HG03520 (cell line): ENCODE data around the gene JMJD1C.

ENCODE experiments used
- ATAC-seq: cut with Tn5 transposase; IDR thresholded peaks from one replicate; pipeline ENCODE4 v1.9.1; 2021; ENCODE audit warnings: mild to moderate bottlenecking, moderate library complexity; ENCODE audit not compliant: unreplicated experiment

JMJD1C gene

DNA sequence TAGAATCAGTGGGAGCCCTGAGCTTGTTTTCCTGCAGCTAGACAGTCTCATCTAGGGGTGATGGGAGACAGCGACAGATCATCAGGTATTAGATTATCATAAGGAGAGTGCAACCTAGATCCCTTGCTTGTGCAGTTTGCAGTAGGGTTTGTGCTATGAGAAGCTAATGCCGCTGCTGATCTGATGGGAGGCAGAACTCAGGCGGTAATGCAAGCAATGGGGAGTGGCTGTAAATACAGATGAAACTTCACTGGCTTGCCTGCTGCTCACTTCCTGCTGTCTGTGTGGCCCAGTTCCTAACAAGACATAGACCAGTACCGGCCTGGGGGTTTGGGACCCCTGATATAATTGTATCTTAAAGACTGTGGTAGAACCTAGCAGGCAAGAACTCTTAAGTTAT is 315.0 kb downstream of the JMJD1C start:
- no peak for ATAC-seq

DNA sequence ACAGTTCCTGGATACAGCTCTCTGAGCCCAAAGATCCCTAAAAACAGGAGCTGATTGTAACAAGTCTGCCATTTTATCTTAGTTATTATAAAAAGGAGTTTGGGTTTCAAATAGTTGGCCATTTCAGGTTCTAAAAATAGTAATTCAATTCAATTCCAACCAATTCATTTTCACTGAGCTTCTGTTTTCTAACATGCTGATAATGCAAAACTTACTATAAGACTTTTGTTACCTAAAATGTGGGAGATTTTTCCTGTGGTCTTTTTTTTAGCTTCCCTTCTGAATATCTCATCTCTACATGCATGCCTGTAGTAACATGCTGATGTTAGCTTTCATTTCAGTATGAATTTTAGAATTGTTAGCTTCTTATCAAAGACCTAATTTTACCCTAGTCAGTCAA is 319.3 kb downstream of the JMJD1C start:
- no peak for ATAC-seq

DNA sequence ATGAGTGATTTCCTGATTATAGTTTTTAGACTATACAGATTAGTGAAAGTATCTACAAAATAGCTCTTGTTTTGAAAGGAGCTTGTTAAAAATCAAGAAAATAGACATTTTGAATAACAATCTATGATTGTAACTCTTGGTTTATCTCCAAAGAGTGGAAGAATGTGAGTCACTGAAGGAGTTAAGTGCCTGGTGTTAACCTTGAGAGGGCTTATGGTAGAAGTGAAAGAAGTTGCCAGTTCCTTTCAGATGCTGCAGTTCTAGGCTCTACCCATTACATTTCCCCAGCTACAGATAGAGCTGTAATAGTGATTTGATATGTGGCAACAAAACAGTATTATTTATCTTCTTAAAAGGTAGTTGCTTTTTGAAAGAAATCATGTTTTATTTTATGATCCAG is 320.0 kb downstream of the JMJD1C start:
- ATAC-seq, result no peak

DNA sequence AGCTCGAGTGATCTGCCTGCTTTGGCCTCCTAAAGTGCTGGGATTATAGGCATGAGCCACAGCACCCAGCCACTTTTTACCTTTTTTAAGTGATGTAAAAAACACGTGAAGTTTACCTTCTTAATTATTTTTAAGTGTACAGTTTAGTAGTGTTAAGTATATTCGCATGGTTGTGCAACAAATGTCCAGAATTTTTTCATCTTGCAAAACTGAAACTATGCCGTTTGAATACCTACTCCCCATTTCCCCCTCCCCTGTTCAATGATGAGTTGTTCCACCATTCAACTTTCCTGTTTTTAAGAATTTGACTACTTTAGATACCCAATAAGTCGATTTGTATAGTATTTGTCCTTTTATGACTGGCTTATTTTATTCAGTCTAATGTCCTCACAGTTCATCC is 321.8 kb downstream of the JMJD1C start:
- ATAC-seq, result no peak

DNA sequence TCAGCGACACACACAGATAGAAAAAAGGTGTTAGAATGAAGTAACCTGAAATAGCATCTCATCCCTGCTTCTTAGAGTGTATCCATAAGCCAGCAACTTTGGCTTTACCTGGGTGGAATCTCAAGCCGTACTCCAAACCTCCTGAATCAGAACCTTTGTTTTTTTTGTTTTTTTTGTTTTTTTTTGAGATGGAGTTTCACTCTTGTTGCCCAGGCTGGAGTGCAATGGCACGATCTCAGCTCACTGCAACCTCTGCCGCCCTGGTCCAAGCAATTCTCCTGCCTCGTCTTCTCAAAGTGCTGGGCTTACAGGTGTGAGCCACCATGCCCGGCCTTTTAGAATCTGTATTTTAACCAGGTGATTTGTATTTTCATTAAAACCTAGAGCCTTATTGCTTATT is 323.6 kb downstream of the JMJD1C start:
- no peak for ATAC-seq

DNA sequence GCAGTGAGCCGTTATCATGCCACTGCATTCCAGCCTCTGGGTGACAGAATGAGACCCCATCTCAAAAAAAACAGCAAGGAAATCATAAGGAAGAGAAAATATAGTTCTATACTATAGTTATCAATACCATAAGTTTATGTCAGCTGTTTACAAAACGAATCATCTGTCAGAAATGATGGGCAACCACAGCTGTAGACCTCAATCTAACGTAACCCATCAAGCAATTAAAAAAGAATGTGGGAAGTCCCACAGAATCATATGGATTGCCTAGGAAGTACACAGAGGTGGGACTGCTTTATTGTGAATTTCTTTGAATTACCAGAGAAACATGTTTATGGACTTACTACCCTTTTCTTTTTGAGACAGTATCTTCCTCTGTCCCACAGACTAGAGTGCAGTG is 325.7 kb downstream of the JMJD1C start:
- ATAC-seq, result no peak

DNA sequence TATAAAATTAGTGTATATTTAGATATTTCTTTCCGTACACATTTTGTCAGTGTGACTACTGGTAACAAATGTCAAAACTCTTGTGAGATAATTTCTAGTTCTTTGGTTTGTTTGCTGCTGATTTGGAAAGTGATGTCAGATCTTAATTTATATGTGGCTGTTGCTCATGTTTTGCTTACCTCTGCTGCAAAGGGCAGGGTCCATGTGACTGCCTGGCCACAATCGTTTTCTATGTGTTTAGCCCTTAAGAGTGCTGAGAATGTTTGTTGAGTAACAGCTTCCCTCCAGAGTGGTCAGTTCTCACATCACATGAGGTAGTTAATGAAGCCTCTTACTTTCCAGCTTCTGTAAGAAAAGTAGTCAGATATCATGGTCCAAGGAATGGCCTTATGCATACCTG is 328.5 kb downstream of the JMJD1C start:
- no peak for ATAC-seq

DNA sequence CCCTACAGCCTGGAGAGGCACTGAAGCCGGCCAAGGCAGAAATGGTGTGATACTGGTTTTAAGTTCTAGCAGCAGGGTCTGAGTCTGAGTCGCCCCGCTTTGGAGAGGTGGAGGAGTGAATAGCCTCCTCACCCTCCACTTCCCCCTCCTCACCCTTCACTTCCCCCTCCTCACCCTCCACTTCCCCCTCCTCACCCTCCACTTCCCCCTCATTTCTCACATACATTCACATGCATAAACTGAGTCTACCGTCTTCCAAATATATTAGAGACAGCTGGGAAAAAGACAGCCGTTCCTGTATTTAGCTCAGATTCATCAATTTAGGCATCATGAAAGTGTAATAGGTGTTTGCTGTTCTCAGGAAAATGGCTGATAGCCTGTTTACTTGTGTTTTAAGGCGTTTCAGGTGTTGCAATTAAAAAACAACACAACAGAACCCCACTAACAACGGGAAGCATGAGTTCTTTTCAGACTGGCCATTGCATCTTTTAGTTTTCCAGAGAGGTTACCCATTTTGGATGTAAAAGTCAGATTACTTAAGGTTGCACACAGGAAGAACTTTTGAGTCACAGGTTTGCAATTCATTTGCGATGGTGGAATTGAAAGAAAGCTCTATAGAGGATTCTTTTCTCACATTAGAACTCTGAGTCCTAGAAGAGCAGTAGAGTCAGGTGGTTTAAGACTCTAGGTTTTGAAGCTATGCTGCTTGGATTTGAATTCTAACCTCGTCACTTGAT is 331.8 kb downstream of the JMJD1C start:
- ATAC-seq, result no peak

DNA sequence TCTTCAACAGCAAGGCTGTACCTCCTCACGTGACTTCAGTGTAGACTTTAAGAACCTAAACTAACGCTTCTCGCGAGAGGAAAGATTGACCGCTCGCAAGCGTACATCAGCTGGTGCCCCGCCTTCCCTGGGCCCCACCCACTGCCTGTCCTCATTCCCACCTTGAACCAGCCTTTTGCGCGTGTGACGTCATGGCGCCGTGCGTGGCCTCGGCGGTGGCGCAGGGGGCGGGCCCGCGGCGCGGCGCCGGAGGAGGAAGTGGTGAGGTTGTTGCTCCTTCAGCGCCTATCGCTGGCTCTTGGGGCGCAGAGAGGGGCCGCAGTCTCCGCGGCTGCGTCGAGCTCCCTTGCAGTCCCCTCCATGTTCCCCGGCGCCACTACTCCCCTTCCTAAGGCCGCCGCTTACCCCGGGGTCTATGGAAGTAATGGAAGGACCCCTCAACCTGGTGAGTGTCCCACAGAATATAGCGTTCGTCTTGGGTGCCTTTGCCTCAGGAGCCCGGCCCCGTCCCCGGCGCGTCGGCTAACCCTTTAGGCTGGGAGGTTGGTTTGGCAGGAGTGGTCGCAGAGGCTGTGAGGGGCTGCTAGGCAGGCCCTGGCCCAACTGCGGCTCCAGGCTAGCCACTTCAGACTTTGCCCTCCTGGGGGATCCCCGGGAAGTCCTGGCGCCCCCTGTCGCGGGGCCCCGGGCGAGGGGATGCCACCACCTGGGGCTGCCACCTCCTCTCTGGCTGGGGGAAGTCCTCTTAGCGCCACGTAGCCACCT is 332.5 kb downstream of the JMJD1C start, which contains the start of gene NRBF2:
Gene NRBF2, plus strand, starts transcription at position 273 of the 765 bp plus-strand sequence. Its CDS starts 143 bp downstream, at position 416.
- peak; percentile 95 for ATAC-seq

DNA sequence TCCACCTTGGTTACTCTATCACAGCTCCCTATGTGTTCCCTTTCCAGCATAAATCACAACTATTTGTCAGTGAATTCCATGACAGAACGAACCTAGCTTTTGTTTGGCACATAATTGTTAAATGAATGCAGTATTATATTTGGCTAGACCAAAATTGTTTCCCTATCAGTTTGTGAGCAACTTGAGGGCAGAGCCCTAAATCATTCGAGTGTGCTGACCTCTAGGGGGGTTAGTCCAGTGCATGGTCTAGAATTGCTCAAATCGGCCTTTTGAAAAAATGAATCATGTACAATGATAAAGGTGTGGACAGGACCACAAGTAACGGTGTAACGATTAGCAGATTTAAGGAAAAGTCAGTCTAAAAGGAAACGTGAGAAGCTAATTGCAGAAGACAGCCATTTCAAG is 333.1 kb downstream of the JMJD1C start:
- no peak for ATAC-seq

DNA sequence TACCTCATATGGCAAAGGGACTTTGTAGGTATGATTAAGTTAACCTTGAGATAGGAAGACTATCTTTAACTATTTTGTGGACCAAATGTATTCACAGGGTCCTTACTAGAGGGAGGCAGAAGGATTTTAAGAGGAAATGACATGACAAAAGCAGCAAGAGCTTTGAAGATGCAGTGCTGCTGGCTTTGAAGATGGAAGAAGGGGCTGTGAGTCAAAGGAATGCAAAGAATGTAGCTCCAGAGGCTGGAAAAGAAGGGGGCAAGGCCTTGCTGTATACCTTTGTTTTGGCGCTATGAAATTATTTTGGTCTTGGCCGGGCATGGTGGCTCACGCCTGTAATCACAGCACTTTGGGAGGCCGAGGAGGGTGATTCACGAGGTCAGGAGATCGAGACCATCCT is 335.9 kb downstream of the JMJD1C start:
- no peak for ATAC-seq

DNA sequence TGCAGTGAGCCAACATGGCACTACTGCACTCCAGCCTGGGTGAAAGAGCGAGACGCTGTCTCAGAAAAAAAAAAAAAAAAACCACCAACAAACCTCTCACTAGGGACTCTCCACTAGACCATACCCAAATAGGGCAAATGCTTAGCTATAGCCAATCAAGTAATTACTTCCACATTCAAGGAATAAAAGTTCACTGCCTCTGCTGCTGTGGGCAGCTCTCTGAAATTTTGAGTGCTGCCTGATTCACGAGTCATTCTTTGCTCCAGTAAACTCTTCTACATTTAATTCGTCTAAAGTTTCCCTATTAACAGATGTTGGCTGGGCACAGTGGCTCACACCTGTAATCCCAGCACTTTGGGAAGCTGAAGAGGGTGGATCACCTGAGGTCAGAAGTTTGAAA is 337.3 kb downstream of the JMJD1C start:
- ATAC-seq, result no peak

DNA sequence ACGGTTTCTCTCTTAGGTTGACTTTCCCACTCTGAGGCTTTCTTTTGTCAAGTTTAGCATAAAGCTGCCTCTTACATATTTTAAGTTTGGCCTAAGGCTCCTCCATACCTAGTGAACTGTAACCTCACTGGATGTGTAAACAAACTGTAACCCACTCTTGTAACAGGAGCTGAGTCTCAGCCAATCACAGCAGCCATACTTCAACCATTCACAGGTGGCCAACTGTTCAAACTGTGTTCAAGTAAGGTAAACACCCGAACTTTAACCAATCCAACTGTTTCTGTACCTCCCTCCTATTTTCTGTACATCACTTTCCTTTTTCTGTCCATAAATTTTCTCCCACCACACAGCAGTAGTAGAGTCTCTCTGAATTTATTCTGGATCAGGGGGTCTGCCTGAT is 340.3 kb downstream of the JMJD1C start:
- ATAC-seq, result no peak

DNA sequence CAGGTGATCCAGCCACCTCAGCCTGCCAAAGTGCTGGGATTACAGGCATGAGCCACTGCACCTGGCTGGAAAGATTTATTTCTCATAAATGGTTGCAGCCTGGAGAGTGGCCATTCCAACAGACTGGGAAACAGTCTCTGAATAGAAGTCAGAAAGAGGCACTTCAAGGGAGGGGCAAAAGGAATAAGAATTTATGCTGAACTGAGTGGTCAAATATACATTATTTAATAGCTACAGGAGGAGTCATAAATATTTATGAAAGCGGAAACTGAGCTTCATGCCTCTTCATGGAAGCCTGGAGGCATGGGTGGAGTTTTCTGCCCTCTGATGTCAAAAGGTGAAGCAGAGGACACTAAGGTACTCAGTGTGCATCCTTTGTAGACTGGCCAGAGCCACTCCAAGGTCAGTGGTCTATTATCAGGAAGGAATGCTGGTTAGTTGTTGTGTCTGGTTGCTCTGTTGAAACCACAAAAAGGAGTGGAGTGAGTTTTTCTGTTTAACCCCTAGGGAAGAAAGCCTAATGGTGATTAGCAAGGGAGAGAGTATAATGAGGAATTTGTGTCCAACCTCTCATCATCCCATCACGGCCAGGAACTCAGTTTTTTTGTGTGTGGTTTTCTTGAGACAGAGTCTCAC is 341.9 kb downstream of the JMJD1C start:
- no peak for ATAC-seq

DNA sequence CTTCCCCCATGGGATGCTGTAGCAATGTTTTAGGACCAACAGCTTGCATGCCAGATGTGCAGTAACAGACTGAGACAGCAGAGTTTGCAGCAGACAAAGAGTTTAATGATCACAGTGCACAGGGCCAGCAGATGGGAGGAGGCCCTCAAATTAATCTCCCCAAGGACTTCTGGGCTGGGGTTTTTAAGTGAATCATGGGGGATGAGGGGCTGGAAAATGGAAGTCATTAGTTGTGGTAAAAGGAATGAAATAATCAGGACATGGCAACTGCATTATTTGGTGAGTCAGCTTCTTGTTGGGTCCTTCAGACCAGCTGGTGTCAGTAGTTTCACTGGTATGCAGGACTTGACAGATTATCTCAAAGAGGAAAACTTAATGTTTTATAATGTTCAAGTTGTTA is 345.2 kb downstream of the JMJD1C start:
- ATAC-seq, result no peak

DNA sequence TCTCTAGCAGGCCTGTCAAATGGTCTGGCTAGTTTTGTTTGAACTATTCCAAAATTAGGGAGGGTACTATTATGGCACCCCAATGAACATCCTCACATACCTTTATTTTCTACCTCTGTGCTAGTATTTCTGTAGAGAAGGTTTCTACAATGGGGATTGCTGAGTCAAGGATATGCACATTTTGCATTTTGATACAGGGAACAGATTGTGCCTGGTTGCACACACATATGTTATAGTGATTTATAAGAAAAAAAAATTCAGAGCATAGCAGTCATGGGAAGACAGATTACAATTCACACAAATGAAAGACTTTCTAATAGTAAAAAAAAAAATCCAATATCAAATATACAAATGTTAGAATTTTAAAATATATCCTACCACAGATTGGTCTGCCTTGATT is 346.7 kb downstream of the JMJD1C start:
- ATAC-seq, result no peak
